GM12878 (cell line): ENCODE results near the gene MEIS1. TPM values are rescaled to one million over a fixed set of nuclear protein-coding genes. Genes with fewer than 3 reads are reported as not detected.

Experiments used
- ATAC-seq: fragments of 200-7000 bp; cut with Tn5 transposase; 3 replicates; pipeline ENCODE4 v1.9.1; 2020; ENCODE audit warnings: mild to moderate bottlenecking, moderate library complexity
- BruUV-seq: library from RNA; stranded (reverse); fragments of 400-500 nt; replicated peaks from 2 replicates; lab custom pipeline; 2021; lab: Mats Ljungman, UMichigan
- CTCF ChIA-PET: fragments of 300-600 bp; sonication (Branson Sonifier 250); formaldehyde crosslinking; extraction: SDS; loops from one replicate; lab custom pipeline; 2021; ENCODE audit warnings: inconsistent platforms; lab: Yijun Ruan, JAX
- POLR2A ChIA-PET: fragments of 350-600 bp; formaldehyde crosslinking; extraction: SDS; loops from one replicate; lab custom pipeline; 2021; ENCODE audit warnings: inconsistent platforms; lab: Charles Lee
- RAD21 ChIA-PET: fragments of 300-600 bp; sonication (Branson Sonifier 250); formaldehyde crosslinking; loops from one replicate; lab custom pipeline; 2023; ENCODE audit warnings: antibody characterized with exemption; ENCODE audit not compliant: unreplicated experiment; lab: Charles Lee
- SMC1A ChIA-PET: fragments of 300-600 bp; sonication (Branson Sonifier 250); formaldehyde crosslinking; loops from one replicate; lab custom pipeline; 2023; ENCODE audit not compliant: unreplicated experiment, uncharacterized antibody; lab: Charles Lee
- DNase-seq: peaks from one replicate; pipeline ENCODE4 v3.0.0-alpha.2; 2011; ENCODE audit warnings: low read depth, low spot score
- FAIRE-seq: peaks from 3 replicates; lab custom pipeline; 2011; peaks lifted over from hg19 to GRCh38; lab: Jason Lieb, UNC
- H2AFZ ChIP-seq: 2 replicates; pipeline ENCODE4 v1.6.0; 2011; ENCODE audit warnings: low read depth, low read length, control low read depth; ENCODE audit not compliant: control insufficient read depth
- H3K27ac ChIP-seq: 2 replicates; pipeline ENCODE4 v1.5.1; 2011; ENCODE audit warnings: control low read depth; ENCODE audit not compliant: control insufficient read depth, insufficient read depth
- H3K27me3 ChIP-seq, 2 experiments: replicated peaks in 1 of 2; 2 replicates each; pipeline versions ENCODE4 v1.6.0 to v1.6.1; 2011; ENCODE audit warnings: low read length in 1 of 2; ENCODE audit not compliant: control insufficient read depth in 2 of 2, insufficient read depth in 2 of 2
- H3K36me3 ChIP-seq, 2 experiments: 2 replicates each; pipeline ENCODE4 v1.5.1; 2011; ENCODE audit warnings: low read length in 1 of 2; ENCODE audit not compliant: control insufficient read depth in 2 of 2, insufficient read depth in 2 of 2
- H3K4me1 ChIP-seq: 2 replicates; pipeline ENCODE4 v1.6.1; 2011; ENCODE audit warnings: mild to moderate bottlenecking, low read length, moderate library complexity, mixed read lengths; ENCODE audit not compliant: control insufficient read depth, insufficient read depth
- H3K4me2 ChIP-seq: 2 replicates; pipeline ENCODE4 v1.6.0; 2011; ENCODE audit warnings: control low read depth; ENCODE audit not compliant: control insufficient read depth, insufficient read depth
- H3K4me3 ChIP-seq: fragments of 200-600 bp; sonication (generic); 2 replicates; pipeline ENCODE4 v1.5.1; 2016
- H3K79me2 ChIP-seq: 2 replicates; pipeline ENCODE4 v1.6.0; 2011; ENCODE audit warnings: low read length; ENCODE audit not compliant: control insufficient read depth, insufficient read depth
- H3K9ac ChIP-seq: 2 replicates; pipeline ENCODE4 v1.8.0; 2011; ENCODE audit warnings: low read length, control low read depth, mixed read lengths; ENCODE audit not compliant: control insufficient read depth, insufficient read depth
- H3K9me3 ChIP-seq: replicated peaks from 3 replicates; pipeline ENCODE4 v1.5.1; 2011; ENCODE audit warnings: mild to moderate bottlenecking, low read length; ENCODE audit not compliant: control insufficient read depth, insufficient read depth
- H4K20me1 ChIP-seq: 2 replicates; pipeline ENCODE4 v1.6.0; 2011; ENCODE audit not compliant: control insufficient read depth, insufficient read depth
- BACH1 ChIP-seq: fragments of 450-650 bp; IDR thresholded peaks from 2 replicates; pipeline ENCODE4 v1.6.1; 2017; ENCODE audit warnings: mild to moderate bottlenecking, borderline replicate concordance
- BMI1 ChIP-seq: fragments of 450-650 bp; IDR thresholded peaks from 2 replicates; pipeline ENCODE4 v1.6.1; 2016; ENCODE audit warnings: mild to moderate bottlenecking, moderate library complexity, borderline replicate concordance
- ETV6 ChIP-seq, 2 experiments: fragments of 450-650 bp in 1 of 2; IDR thresholded peaks in 1 of 2; conservative IDR thresholded peaks in 1 of 2; 2 replicates each; pipeline ENCODE4 v1.6.1; 2014; ENCODE audit warnings: antibody characterized with exemption in 1 of 2, borderline replicate concordance in 1 of 2, low read depth in 1 of 2, mild to moderate bottlenecking in 1 of 2, moderate library complexity in 1 of 2
- HDAC2 ChIP-seq: fragments of 200-600 bp; sonication (generic); IDR thresholded peaks from 2 replicates; pipeline ENCODE4 v1.6.1; 2017
- HDAC6 ChIP-seq: fragments of 200-600 bp; sonication (generic); IDR thresholded peaks from one replicate; pipeline ENCODE4 v1.8.0; 2017; ENCODE audit warnings: antibody characterized with exemption; ENCODE audit not compliant: unreplicated experiment
- KLF5 ChIP-seq: fragments of 450-650 bp; IDR thresholded peaks from 2 replicates; pipeline ENCODE4 v1.6.1; 2014; ENCODE audit warnings: mild to moderate bottlenecking; ENCODE audit not compliant: partially characterized antibody
- NR2C1 ChIP-seq: fragments of 450-650 bp; IDR thresholded peaks from 2 replicates; pipeline ENCODE4 v1.6.1; 2017; ENCODE audit warnings: antibody characterized with exemption, mild to moderate bottlenecking, moderate library complexity
- RB1 ChIP-seq: fragments of 450-650 bp; formaldehyde crosslinking; IDR thresholded peaks from 2 replicates; pipeline ENCODE4 v1.6.1; 2017; ENCODE audit warnings: mild to moderate bottlenecking, borderline replicate concordance
- SMARCA5 ChIP-seq: fragments of 450-650 bp; IDR thresholded peaks from 2 replicates; pipeline ENCODE4 v1.6.1; 2017; ENCODE audit warnings: mild to moderate bottlenecking
- SRF ChIP-seq, 2 experiments: IDR thresholded peaks; 2 replicates each; pipeline ENCODE4 v1.6.1; 2011; ENCODE audit warnings: low read depth in 2 of 2, low read length in 2 of 2, mild to moderate bottlenecking in 1 of 2, moderate library complexity in 1 of 2
- WRNIP1 ChIP-seq: IDR thresholded peaks from 2 replicates; pipeline ENCODE4 v1.6.1; 2011; ENCODE audit warnings: low read depth, low read length, improper control_type of control experiment, borderline replicate concordance
- ZNF384 ChIP-seq: IDR thresholded peaks from 2 replicates; pipeline ENCODE4 v1.6.1; 2012; ENCODE audit warnings: low read depth, mild to moderate bottlenecking, low read length, improper control_type of control experiment, borderline replicate concordance
- in situ Hi-C: fragments of 300-500 bp; cut with MboI; formaldehyde crosslinking; loops from 9 replicates; pipeline ENCODE4 v1.14.3; 2018; ENCODE audit warnings: mixed read lengths
- intact Hi-C: fragments of 100-400 bp; cut with micrococcal nuclease; formaldehyde crosslinking; loops from one replicate; pipeline ENCODE4 v1.14.2; 2022; ENCODE audit not compliant: unreplicated experiment
- polyA plus RNA-seq, 11 experiments: library from polyadenylated mRNA; depleted of rRNA in 4 of 11; unstranded in 6 of 11; stranded (reverse) in 5 of 11; fragments of >200 nt; fragmentation: Nextera tagmentation in 4 of 11; fragmentation: Illumina TruSeq in 1 of 11; extraction: Ambion mirVana in 4 of 11; extraction: Trizol in 1 of 11; gene quantifications; 1 replicate in 1 of 11; 2 replicates in 10 of 11; pipeline versions ENCODE4 v1.2.1 to v1.2.3, GENCODE V29; 2011 to 2016; ENCODE audit warnings: inconsistent platforms in 2 of 11, missing spikeins in 2 of 11, low read depth in 1 of 11
- total RNA-seq, 4 experiments: library from RNA; depleted of rRNA in 3 of 4; stranded (reverse); fragments of >200 nt in 3 of 4; fragmentation: Illumina TruSeq in 1 of 4; extraction: Trizol in 1 of 4; gene quantifications; 2 replicates each; pipeline versions ENCODE4 v1.2.1 to v1.2.3, GENCODE V29; 2013 to 2021
- TF ChIP-seq, protein P1 (sequence below): fragments of 450-650 bp; IDR thresholded peaks from 2 replicates; pipeline ENCODE4 v1.6.1; 2017; ENCODE audit warnings: mild to moderate bottlenecking, low read depth, inconsistent platforms; ENCODE audit not compliant: poor library complexity, severe bottlenecking
- TF ChIP-seq, protein P2 (sequence below): fragments of 450-650 bp; IDR thresholded peaks from 2 replicates; pipeline ENCODE4 v1.6.1; 2016; ENCODE audit warnings: mild to moderate bottlenecking
- TF ChIP-seq, protein P3 (sequence below): IDR thresholded peaks from 2 replicates; pipeline ENCODE4 v1.6.1; 2011; ENCODE audit warnings: low read depth, mild to moderate bottlenecking, low read length, moderate library complexity, borderline replicate concordance; ENCODE audit errors: extremely low read depth

MEIS1 gene
- total and polyA plus RNA-seq, 10 of the 15 experiments (the other 5 are each of a cell fraction or from before 2014, with no cell fraction given): 0.04 to 0.31 (median 0.14) TPM; not detected in 6

DNA sequence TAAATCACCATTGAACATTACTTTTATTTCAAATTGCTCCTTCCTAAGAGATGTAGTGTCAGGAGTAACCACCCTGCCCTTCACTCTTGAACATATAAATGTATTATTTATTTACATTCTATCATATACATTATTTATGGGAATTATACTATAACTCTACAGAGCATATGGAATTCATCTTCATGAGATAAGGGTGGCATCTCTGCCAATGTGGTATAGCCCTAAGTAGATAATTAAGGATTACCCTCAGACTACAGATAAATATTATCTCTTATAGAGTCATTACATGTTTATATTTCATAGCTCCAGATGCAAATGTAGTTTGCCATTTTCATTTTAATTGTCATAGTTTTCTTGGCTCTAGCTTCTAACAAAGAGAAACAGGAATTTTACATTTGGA is 17.3 kb downstream of the MEIS1 start:
- H3K79me2 ChIP-seq: no peaks in the 10 kb centered on the region
- intact Hi-C loops: no loop called here
- no peaks in the 10 kb centered on the region for H3K9me3 ChIP-seq
- no peak for DNase-seq
- FAIRE-seq: no peak
- H3K27me3 ChIP-seq: peaks cover 0 to 2% of the 10 kb centered on the region in 2 experiments; a peak in 1 of 4 replicates
- ChIA-PET POLR2A (no interaction called here), CTCF (no interaction called here), SMC1A (no interaction called here), RAD21 (no interaction called here)
- no peak overlapping the region for H3K27ac ChIP-seq
- ATAC-seq: no peak
- TF ChIP-seq RB1: no peak
- TF ChIP-seq, protein P1, sequence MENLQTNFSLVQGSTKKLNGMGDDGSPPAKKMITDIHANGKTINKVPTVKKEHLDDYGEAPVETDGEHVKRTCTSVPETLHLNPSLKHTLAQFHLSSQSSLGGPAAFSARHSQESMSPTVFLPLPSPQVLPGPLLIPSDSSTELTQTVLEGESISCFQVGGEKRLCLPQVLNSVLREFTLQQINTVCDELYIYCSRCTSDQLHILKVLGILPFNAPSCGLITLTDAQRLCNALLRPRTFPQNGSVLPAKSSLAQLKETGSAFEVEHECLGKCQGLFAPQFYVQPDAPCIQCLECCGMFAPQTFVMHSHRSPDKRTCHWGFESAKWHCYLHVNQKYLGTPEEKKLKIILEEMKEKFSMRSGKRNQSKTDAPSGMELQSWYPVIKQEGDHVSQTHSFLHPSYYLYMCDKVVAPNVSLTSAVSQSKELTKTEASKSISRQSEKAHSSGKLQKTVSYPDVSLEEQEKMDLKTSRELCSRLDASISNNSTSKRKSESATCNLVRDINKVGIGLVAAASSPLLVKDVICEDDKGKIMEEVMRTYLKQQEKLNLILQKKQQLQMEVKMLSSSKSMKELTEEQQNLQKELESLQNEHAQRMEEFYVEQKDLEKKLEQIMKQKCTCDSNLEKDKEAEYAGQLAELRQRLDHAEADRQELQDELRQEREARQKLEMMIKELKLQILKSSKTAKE: no peak
- TF ChIP-seq, protein P2, sequence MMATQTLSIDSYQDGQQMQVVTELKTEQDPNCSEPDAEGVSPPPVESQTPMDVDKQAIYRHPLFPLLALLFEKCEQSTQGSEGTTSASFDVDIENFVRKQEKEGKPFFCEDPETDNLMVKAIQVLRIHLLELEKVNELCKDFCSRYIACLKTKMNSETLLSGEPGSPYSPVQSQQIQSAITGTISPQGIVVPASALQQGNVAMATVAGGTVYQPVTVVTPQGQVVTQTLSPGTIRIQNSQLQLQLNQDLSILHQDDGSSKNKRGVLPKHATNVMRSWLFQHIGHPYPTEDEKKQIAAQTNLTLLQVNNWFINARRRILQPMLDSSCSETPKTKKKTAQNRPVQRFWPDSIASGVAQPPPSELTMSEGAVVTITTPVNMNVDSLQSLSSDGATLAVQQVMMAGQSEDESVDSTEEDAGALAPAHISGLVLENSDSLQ: no peak
- no peak for TF ChIP-seq KLF5
- TF ChIP-seq ETV6 (conservative IDR thresholded peaks at IDR 0.05 in 1 of 2, IDR thresholded peaks at IDR 0.05 in 1 of 2; ENCODE audit: borderline replicate concordance in 1 of 2, low read depth in 1 of 2): no peak
- TF ChIP-seq SRF (IDR thresholded peaks at IDR 0.05; ENCODE audit: low read depth in 2 of 2, low read length in 2 of 2): no peak
- no peak for TF ChIP-seq HDAC2
- TF ChIP-seq BMI1: no peak
- TF ChIP-seq SMARCA5: no peak
- TF ChIP-seq NR2C1: no peak
- TF ChIP-seq HDAC6: no peak
- TF ChIP-seq WRNIP1: no peak
- TF ChIP-seq ZNF384: no peak
- no peak for TF ChIP-seq BACH1
- TF ChIP-seq, protein P3, sequence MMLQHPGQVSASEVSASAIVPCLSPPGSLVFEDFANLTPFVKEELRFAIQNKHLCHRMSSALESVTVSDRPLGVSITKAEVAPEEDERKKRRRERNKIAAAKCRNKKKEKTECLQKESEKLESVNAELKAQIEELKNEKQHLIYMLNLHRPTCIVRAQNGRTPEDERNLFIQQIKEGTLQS: no peak
- no peak overlapping the region for H3K4me2 ChIP-seq
- no peak overlapping the region for H2AFZ ChIP-seq
- no peak overlapping the region for H3K4me3 ChIP-seq
- no peaks in the 10 kb centered on the region for H3K4me1 ChIP-seq
- no peaks in the 10 kb centered on the region for H4K20me1 ChIP-seq
- no TSS peak for BruUV-seq
- in situ Hi-C loops: no loop called here
- H3K9ac ChIP-seq: no peak overlapping the region
- H3K36me3 ChIP-seq: no peaks in the 10 kb centered on the region
